Right lobe of liver (tissue), 6 donors: ENCODE measurements around the gene TRAF1. TPM values are rescaled to one million over a fixed set of nuclear protein-coding genes. Genes with fewer than 3 reads are reported as not detected.

Experiments used
- ATAC-seq, 4 donors: fragments of 200-7000 bp; cut with Tn5 transposase; one replicate each; pipeline ENCODE4 v1.9.1; 2020; ENCODE audit warnings: mild to moderate bottlenecking in 4 of 4, moderate library complexity in 4 of 4
- DNase-seq, 3 donors: peaks; one replicate each; pipeline ENCODE4 v3.0.0-alpha.2; 2020
- H3K27ac ChIP-seq, 3 donors: fragments of 200-600 bp; one replicate each; pipeline ENCODE4 v1.8.0; 2022
- H3K27me3 ChIP-seq, 2 donors: fragments of 200-600 bp; one replicate each; pipeline ENCODE4 v1.8.0; 2022
- H3K36me3 ChIP-seq, 4 donors: fragments of 200-600 bp; sonication (generic) in 1 of 4; one replicate each; pipeline versions ENCODE4 v1.5.1 to v1.8.0; 2017 to 2022; ENCODE audit warnings: control low read depth in 1 of 4
- H3K4me1 ChIP-seq, 4 donors: fragments of 200-600 bp; sonication (generic) in 1 of 4; one replicate each; pipeline versions ENCODE4 v1.5.1 to v1.8.0; 2017 to 2022; ENCODE audit warnings: control low read depth in 1 of 4
- H3K4me3 ChIP-seq, 3 donors: fragments of 200-600 bp; one replicate each; pipeline ENCODE4 v1.8.0; 2022
- H3K9me3 ChIP-seq, 4 donors: fragments of 200-600 bp; sonication (generic) in 1 of 4; one replicate each; pipeline versions ENCODE4 v1.5.1 to v1.8.0; 2017 to 2022; ENCODE audit warnings: control low read depth in 1 of 4
- CTCF ChIP-seq, 4 donors: fragments of 200-600 bp in 3 of 4; fragments of 450-650 bp in 1 of 4; IDR thresholded peaks; one replicate each; pipeline versions ENCODE4 v1.5.1 to v1.8.0; 2016 to 2022; ENCODE audit warnings: antibody characterized with exemption in 4 of 4, mild to moderate bottlenecking in 2 of 4
- POLR2A ChIP-seq: fragments of 450-650 bp; IDR thresholded peaks from one replicate; pipeline ENCODE4 v1.6.1; 2017; ENCODE audit warnings: antibody characterized with exemption, mild to moderate bottlenecking
- WGBS: methylation state at CpG from one replicate; pipeline ENCODE4 v1.1.6; 2018; ENCODE audit warnings: low coverage, low lambda C conversion rate; ENCODE audit not compliant: insufficient coverage; ENCODE audit errors: missing lambda C conversion rate; 5-methylcytosine and 5-hydroxymethylcytosine counted together
- intact Hi-C, 2 donors: fragments of 100-400 bp; cut with DNase I; formaldehyde crosslinking; loops; one replicate each; pipeline versions ENCODE4 v1.11.2 to v1.14.1; 2022
- total RNA-seq, 6 experiments: library from RNA; depleted of rRNA in 2 of 6; stranded (reverse); fragments of >200 nt in 2 of 6; fragmentation: NEBNext Ultra II Directional in 3 of 6; extraction: Animal tissue kit (Norgen Biotek cat#: 25700) in 3 of 6; gene quantifications; one replicate each; pipeline versions ENCODE4 v1.1.0 to v1.2.4, GENCODE V29; 2016 to 2023
- donor health status: DM: no; HTN: yes; CAD: no.
- donor health status: DM: no; HTN: no; CAD: no.
- donor health status: DM: no; HTN: no; CAD: no.
- donor health status: DM: no; HTN: yes; CAD: no.
- donor health status: DM: no; HTN: yes; CAD: no.

The TRAF1 gene
- total RNA-seq, 6 experiments from 2014 or later = 0.99 to 2.5 (median 2.1) TPM

- Histone ChIP-seq H3K36me3 (no peaks in the 10 kb centered on the region), H3K4me3 (no peak overlapping the region), H3K27ac (no peak overlapping the region), H3K27me3 (no peaks in the 10 kb centered on the region), H3K4me1 (peaks cover 0 to 8% (median 0%) of the 10 kb centered on the region in 4 donors), H3K9me3 (no peaks in the 10 kb centered on the region)
- no peak for TF ChIP-seq POLR2A
- no peak for TF ChIP-seq CTCF (IDR thresholded peaks at IDR 0.05)
- ATAC-seq = no peak
- intact Hi-C loops = no loop called here
- WGBS = 100% methylated on average over 3 of the region's 10 CpGs
- DNase-seq = no peak
Measured at GRCh38 chr9:120891245-120891883, 35.2 kb downstream of the TRAF1 start.

- intact Hi-C loops = no loop called here
- TF ChIP-seq CTCF (IDR thresholded peaks at IDR 0.05) (no peak), POLR2A (no peak)
- ATAC-seq (no peak), DNase-seq (no peak)
- no peak overlapping the region for H3K4me3 ChIP-seq
- H3K36me3 ChIP-seq = no peaks in the 10 kb centered on the region
- no peaks in the 10 kb centered on the region for H3K9me3 ChIP-seq
- no peaks in the 10 kb centered on the region for H3K27me3 ChIP-seq
- peaks cover 0 to 8% (median 0%) of the 10 kb centered on the region in 4 donors for H3K4me1 ChIP-seq
- WGBS = 75% methylated on average over 13 of the region's 14 CpGs
- no peak overlapping the region for H3K27ac ChIP-seq
Measured at GRCh38 chr9:120890320-120891244, 36.0 kb downstream of the TRAF1 start.

GRCh38 chr9:120889606-120890271, 36.9 kb downstream of the TRAF1 start:
- Histone ChIP-seq H3K27ac (no peak overlapping the region), H3K4me3 (no peak overlapping the region), H3K27me3 (no peaks in the 10 kb centered on the region), H3K36me3 (no peaks in the 10 kb centered on the region), H3K9me3 (no peaks in the 10 kb centered on the region), H3K4me1 (peaks cover 0 to 5% (median 0%) of the 10 kb centered on the region in 4 donors)
- 83% methylated on average over 1 of the region's 1 CpG for WGBS
- ATAC-seq (no peak), DNase-seq (no peak)
- intact Hi-C loops = no loop called here
- no peak for TF ChIP-seq POLR2A
- TF ChIP-seq CTCF (IDR thresholded peaks at IDR 0.05) = no peak

DNA sequence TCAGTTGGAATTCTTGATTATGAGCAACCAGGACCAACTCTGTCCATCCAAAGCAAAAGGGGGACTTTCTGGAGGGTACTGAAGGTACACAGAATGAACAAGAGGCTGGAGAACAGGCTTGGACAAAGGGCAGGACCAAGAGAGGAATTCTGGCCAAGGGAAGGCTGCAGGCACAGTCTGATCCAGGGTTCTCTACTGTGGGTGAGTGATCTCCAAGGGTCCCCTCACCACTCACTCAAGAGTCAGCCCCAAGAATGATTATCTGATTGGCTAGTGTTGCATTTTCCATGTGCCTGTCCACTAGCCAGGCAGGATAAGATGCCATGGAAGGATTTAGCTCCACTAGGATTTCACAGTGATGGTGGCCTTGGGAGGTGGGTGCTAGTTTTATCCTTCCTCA, 38.0 kb downstream of the TRAF1 start:
- Histone ChIP-seq H3K4me1 (no peaks in the 10 kb centered on the region), H3K4me3 (no peak overlapping the region), H3K27me3 (no peaks in the 10 kb centered on the region), H3K9me3 (no peaks in the 10 kb centered on the region), H3K27ac (no peak overlapping the region), H3K36me3 (no peaks in the 10 kb centered on the region)
- TF ChIP-seq POLR2A (no peak), CTCF (IDR thresholded peaks at IDR 0.05) (no peak)
- no peak for ATAC-seq
- no peak for DNase-seq
- intact Hi-C loops = no loop called here
